HG03159 (cell line): ENCODE data around the gene PRKG1.
"Not testable (repeated sequence)": the region's sequence is repeated elsewhere in the genome, so short reads cannot be mapped to it uniquely, and the experiment has no call there.

ENCODE experiments used
- ATAC-seq: cut with Tn5 transposase; IDR thresholded peaks from one replicate; pipeline ENCODE4 v1.9.1; 2021; ENCODE audit warnings: mild to moderate bottlenecking, moderate library complexity; ENCODE audit not compliant: unreplicated experiment

The PRKG1 gene

GRCh38 chr10:51168086-51168815 lies 94.0 kb downstream of the PRKG1 start:
- no peak for ATAC-seq

- ATAC-seq = no peak
These were observed 94.8 kb downstream of the PRKG1 start for GRCh38 chr10:51169111-51169510.

DNA sequence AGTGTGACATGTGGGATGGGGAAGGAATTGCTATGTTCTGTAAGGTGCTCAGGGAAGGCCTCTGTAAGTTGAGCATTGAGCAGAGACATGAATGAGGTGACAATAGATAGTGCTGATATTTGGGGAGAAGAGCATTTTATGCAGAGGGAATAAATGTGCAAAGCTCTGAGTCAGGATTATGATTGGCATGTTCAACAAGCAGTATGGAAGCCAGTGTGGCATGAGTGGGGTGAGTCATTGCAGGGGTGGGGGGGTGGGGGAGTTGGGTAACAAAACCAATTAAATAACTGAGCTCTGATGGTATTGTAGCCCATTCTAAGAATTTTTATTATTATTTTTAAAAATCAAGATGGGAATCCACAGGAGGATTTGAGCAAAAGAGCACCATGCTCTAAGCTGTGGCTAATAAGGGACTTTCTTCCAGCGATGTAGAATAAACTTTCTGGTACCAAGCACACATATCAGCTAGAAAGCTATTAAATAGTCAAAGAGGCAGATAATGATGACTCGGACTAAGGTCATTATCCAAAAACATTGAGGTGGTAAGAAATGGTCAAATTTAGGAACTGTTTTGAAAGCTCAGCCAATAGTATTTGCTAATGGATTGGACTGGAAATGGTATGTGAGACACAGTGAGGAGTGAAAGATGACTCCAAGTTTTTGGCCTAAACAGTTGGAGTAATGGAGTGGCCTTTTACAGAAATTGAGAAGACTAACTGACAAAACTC lies 96.4 kb downstream of the PRKG1 start:
- no peak for ATAC-seq

GRCh38 chr10:51171946-51172345 lies 97.7 kb downstream of the PRKG1 start:
- ATAC-seq = no peak

DNA sequence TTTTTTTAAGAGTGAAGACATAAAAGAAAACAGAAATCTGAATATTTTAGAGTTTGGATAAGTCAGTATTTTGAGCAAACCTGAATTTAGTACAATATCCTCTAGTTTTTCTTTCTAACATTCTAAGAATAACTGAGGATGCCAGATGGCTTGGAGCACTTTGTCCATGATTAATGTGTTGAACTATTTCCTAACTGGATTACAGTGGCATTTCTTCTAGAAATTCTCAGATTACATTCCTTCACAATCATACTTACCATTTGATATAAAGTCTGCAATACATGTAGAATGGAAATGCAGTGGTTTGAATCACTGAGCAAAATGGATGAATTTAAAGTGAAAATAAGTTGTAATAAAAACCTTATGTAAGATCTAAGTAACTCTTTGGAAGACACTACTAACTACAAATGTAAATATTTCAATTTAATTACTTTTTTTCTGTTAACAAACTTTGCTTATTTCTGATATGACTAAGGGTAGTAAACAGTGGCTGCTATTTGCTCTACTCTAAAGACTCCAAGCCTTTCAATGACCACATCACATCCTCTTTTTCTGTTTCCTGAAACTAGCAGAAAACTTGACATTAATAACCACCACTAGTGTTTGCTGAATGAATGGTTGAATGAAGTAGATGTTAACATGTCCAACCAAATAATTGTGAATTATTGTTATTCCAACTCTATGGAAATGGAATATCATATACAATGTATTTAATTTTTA lies 102.8 kb downstream of the PRKG1 start:
- peak; percentile 51 for ATAC-seq

DNA sequence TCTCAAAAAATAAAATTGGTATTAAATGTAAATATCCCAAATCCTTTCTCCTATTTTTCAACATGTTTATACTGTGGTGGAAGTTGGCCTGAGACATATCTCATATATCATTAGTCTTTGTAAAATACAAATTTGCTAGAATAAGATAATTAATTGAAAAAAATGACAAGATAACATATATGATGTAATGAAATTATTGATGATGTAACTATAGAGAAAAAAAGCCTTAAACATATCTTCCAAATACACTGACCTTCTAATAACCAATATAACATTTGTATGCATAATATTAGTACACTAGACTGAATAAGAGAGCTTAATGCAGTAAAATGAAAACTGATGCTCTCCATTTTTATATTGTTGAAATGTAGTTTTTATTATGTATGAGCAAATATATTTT lies 104.3 kb downstream of the PRKG1 start:
- no peak for ATAC-seq

GRCh38 chr10:51180141-51180540 lies 105.9 kb downstream of the PRKG1 start:
- ATAC-seq = no peak

DNA sequence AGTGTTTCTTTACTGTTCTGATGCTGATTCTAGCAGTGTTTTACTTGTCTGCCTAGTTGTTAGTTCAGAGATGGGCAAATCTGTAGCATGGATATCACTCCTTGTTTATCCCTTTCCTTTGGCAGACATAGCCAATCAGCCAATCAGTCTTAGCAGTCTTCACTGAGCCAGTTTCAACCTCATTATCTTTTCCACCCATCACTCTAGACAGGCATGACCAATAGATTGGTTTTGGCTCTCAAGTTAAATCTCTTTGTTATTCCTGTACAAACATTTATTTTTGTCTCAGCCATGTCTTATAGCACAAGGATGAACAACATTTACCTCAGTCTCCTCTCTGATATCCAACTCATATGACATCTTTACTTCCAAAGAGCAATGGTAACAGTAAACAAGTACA lies 109.5 kb downstream of the PRKG1 start:
- no peak for ATAC-seq

DNA sequence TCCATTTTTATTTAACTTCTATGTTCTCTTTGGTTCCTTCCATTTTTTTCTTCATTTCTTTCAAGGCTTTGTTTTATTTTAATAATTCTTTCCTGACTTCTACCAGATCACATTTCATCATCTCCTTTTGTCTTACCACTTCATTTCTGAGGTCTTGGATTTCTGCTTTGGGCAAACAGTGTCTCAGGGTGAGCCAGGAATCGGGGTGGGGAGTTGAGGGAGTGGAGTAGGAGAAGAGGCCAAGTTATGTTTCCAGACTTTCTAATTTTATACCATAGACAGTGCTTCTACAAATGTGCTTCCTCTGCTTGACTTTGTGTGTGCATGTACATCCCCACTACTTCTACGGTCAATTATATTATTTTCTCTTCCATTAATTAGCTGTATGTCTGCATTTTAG lies 112.1 kb downstream of the PRKG1 start:
- no peak for ATAC-seq

GRCh38 chr10:51188008-51188407 lies 113.7 kb downstream of the PRKG1 start:
- ATAC-seq = no peak

- ATAC-seq = no peak
These were observed 114.6 kb downstream of the PRKG1 start for GRCh38 chr10:51188866-51189265.

DNA sequence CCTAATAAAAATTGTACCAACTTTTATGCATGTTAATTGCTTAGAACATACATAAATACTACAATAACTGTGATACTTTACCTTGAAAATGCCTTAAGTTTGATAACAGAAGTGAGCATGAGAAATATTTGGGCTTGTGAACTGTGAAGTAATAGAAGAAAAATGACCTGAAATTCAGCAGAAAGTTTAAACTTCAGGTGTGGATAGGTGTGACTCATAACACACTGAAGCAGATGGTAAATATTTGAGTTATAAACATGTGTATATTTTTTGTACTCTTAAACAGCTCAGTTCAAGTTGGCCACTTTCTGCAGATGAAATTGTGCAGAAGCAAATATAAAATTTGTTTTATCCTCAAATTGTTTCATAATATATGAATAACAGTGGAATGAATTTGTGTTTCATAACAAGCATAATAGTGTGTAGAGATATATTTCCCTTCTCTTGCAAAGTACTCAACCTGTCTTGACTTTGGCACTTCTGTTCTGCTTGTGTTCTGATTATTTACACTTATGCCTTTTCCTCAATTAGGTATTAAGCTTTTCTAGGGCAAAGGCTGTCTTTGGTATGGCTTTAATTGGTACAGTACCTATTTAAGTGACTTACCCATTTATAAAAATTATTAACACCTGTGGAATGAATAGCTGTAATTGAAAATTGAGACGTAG lies 122.4 kb downstream of the PRKG1 start:
- no peak for ATAC-seq

DNA sequence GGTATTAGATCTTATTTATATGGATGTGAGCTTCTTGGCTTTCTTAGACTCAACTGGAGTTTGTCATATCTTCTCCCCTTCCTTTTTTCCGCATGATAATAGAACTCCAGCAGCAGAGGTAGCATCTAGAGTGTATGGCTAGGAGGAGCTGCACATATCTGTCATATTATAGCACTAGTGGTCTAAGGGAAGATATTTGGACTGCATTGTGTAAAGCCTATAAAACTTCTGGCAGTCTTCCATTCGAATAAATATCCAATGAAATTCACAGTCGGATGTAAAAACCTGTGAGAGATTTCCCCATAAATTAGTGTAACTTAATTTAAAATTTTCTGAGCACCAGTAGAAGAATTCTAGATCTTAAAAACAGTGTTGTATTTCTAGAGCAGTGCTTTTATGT lies 123.9 kb downstream of the PRKG1 start:
- ATAC-seq = no peak

- no peak for ATAC-seq
These were observed 127.7 kb downstream of the PRKG1 start for GRCh38 chr10:51201947-51202346.

DNA sequence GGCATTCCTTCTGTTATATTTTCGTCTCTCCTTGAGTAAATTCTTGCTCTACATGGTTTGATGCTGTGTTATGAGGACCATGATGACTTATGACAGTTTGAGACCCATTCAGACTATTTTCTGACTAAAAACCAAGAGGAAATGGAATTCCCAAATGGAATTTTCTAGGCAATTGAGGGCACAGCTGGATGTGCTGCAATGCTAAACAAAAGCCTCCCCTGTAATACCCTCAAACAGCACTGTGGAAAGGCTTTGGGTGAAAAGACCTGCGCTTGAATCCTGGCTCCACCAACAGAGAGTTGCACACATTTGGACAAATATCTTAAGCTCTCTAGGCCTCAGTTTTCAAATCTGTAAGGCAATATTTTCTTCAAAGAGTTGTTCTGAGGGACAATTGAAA lies 129.1 kb downstream of the PRKG1 start:
- no peak for ATAC-seq

- ATAC-seq = no peak
These were observed 129.8 kb downstream of the PRKG1 start for GRCh38 chr10:51204066-51204465.

GRCh38 chr10:51204701-51205100 lies 130.4 kb downstream of the PRKG1 start:
- ATAC-seq = no peak

DNA sequence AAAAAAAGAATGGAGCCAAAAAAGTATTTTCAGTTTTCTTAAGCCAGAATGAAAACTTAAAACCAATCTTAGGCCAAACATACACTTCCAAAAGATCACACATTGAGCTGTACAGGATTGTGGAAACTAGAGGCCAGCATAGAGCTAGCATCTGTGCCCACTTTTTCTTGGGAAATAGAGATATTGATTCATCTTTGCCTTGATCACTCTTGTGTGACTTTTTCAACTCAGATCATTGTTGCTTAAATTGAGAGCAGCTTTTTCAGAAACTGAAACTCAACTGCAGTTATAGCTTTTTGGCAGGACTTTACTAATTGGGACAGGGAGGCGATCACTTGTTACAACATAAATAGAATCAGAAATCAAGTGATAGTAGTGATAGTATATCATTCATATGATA lies 132.2 kb downstream of the PRKG1 start:
- ATAC-seq = no peak

DNA sequence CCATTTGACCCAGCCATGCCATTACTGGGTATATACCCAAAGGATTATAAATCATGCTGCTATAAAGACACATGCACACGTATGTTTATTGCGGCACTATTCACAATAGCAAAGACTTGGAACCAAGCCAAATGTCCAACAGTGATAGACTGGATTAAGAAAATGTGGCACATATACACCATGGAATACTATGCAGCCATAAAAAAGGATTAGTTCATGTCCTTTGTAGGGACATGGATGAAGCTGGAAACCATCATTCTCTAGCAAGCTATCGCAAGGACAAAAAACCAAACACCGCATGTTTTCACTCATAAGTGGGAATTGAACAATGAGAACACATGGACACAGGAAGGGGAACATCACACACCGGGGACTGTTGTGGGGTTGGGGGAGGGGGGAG lies 138.7 kb downstream of the PRKG1 start:
- not testable (repeated sequence) for ATAC-seq

GRCh38 chr10:51214207-51215196 lies 140.2 kb downstream of the PRKG1 start:
- ATAC-seq = no peak
